ENCODE measurements around the gene CARD9. TPM values are rescaled to one million over a fixed set of nuclear protein-coding genes. Genes with fewer than 3 reads are reported as not detected.

CARD9 gene
- total RNA-seq, 4 donors from 2014 or later = 0.57 to 1.1 (median 1.0) TPM

GRCh38 chr9:136349546-136349945 is 23.9 kb downstream of the CARD9 start:
- Histone ChIP-seq H3K27me3 (peaks cover 0 to 13% (median 0%) of the 10 kb centered on the region in 4 donors), H3K36me3 (peaks cover 0 to 19% (median 0%) of the 10 kb centered on the region in 3 donors), H3K4me3 (no peak overlapping the region), H3K9me3 (no peaks in the 10 kb centered on the region), H3K27ac (no peak overlapping the region), H3K4me1 (peaks cover 9 to 36% (median 15%) of the 10 kb centered on the region in 3 donors)
- WGBS, 2 donors = 75 to 90% methylated on average over 4 to 9 of the region's 24 CpGs
- no peak for DNase-seq
- intact Hi-C loops (cut with DNase I) = no loop called here
- no peak for TF ChIP-seq POLR2A (IDR thresholded peaks at IDR 0.05)
- no peak for TF ChIP-seq CTCF (IDR thresholded peaks at IDR 0.05)

GRCh38 chr9:136348691-136349090 is 24.8 kb downstream of the CARD9 start:
- TF ChIP-seq CTCF (IDR thresholded peaks at IDR 0.05) (no peak), POLR2A (IDR thresholded peaks at IDR 0.05) (no peak)
- no peak overlapping the region for H3K27ac ChIP-seq
- intact Hi-C loops (cut with DNase I) = no loop called here
- no peaks in the 10 kb centered on the region for H3K9me3 ChIP-seq
- peaks cover 0 to 13% (median 0%) of the 10 kb centered on the region in 4 donors for H3K27me3 ChIP-seq
- 64% methylated on average over 4 of the region's 14 CpGs; no CpG with 5 or more reads in 1 of the 2 donors for WGBS, 2 donors
- DNase-seq = no peak
- no peak overlapping the region for H3K4me3 ChIP-seq
- peaks cover 0 to 19% (median 0%) of the 10 kb centered on the region in 3 donors for H3K36me3 ChIP-seq
- peaks cover 9 to 32% (median 14%) of the 10 kb centered on the region in 3 donors for H3K4me1 ChIP-seq

- H3K27me3 ChIP-seq = peaks cover 0 to 19% (median 0%) of the 10 kb centered on the region in 4 donors
- H3K9me3 ChIP-seq = no peaks in the 10 kb centered on the region
- no peak overlapping the region for H3K4me3 ChIP-seq
- no peak for TF ChIP-seq POLR2A (IDR thresholded peaks at IDR 0.05)
- no peak for TF ChIP-seq CTCF (IDR thresholded peaks at IDR 0.05)
- WGBS, 2 donors = 57 to 71% methylated on average over 15 to 22 of the region's 34 CpGs
- peaks cover 0 to 19% (median 0%) of the 10 kb centered on the region in 3 donors for H3K36me3 ChIP-seq
- peaks cover 14 to 33% (median 21%) of the 10 kb centered on the region in 3 donors for H3K4me1 ChIP-seq
- no peak overlapping the region for H3K27ac ChIP-seq
- no peak for DNase-seq
- intact Hi-C loops (cut with DNase I) = no loop called here
Observed at GRCh38 chr9:136347472-136348256, 25.8 kb downstream of the CARD9 start.

- 68 to 80% methylated on average over 1 to 3 of the region's 20 CpGs for WGBS, 2 donors
- intact Hi-C loops (cut with DNase I) = no loop called here
- no peak overlapping the region for H3K27ac ChIP-seq
- peaks cover 21 to 40% (median 28%) of the 10 kb centered on the region in 3 donors for H3K4me1 ChIP-seq
- H3K9me3 ChIP-seq = no peaks in the 10 kb centered on the region
- H3K36me3 ChIP-seq = peaks cover 0 to 19% (median 0%) of the 10 kb centered on the region in 3 donors
- H3K27me3 ChIP-seq = peaks cover 0 to 26% (median 0%) of the 10 kb centered on the region in 4 donors
- no peak for DNase-seq
- no peak overlapping the region for H3K4me3 ChIP-seq
- no peak for TF ChIP-seq CTCF (IDR thresholded peaks at IDR 0.05)
Observed at GRCh38 chr9:136346927-136347465, 26.5 kb downstream of the CARD9 start.

GRCh38 chr9:136346157-136346481 is 27.4 kb downstream of the CARD9 start:
- no peak for TF ChIP-seq POLR2A (IDR thresholded peaks at IDR 0.05)
- no peak for TF ChIP-seq CTCF (IDR thresholded peaks at IDR 0.05)
- intact Hi-C loops (cut with DNase I) = no loop called here
- peaks cover 0 to 27% (median 0%) of the 10 kb centered on the region in 4 donors for H3K27me3 ChIP-seq
- peak overlapping the region in 2 of 4 donors; percentile 39 to 47 for H3K27ac ChIP-seq
- H3K4me3 ChIP-seq = peak overlapping the region in 1 of 4 donors; percentile 44
- no CpG with 5 or more reads among the region's 10 CpGs for WGBS, 2 donors
- DNase-seq = no peak
- peaks cover 0 to 19% (median 0%) of the 10 kb centered on the region in 3 donors for H3K36me3 ChIP-seq
- peaks cover 25 to 46% (median 28%) of the 10 kb centered on the region in 3 donors for H3K4me1 ChIP-seq
- H3K9me3 ChIP-seq = no peaks in the 10 kb centered on the region

Data from esophagus squamous epithelium (tissue), 5 donors.